Heart left ventricle (tissue), 13 donors: ENCODE measurements around the gene SPACA1.

Source experiments
- POLR2A ChIP-seq, 2 donors: fragments of 450-650 bp; IDR thresholded peaks; one replicate each; pipeline ENCODE4 v1.6.1; 2017; ENCODE audit warnings: antibody characterized with exemption in 2 of 2, mild to moderate bottlenecking in 2 of 2, moderate library complexity in 2 of 2
- TF ChIP-seq, protein P1 (sequence below), 12 donors: fragments of 200-600 bp; sonication (generic) in 4 of 12; IDR thresholded peaks; one replicate each; pipeline versions ENCODE4 v1.5.0 to v1.8.0; 2018 to 2022; ENCODE audit warnings: antibody characterized with exemption in 12 of 12, mild to moderate bottlenecking in 5 of 12
- donor health status: ischemic (EF 13 %, LVEDD 7.1; RV severe dilation, severe dysfunction).
- donor health status: DM: no; HTN: yes; CAD: no.
- donor health status: DM: no; HTN: no; CAD: no.
- donor health status: ischemic (EF 25% LVEDD 6.9; RV normal size, moderate dysfunction).
- donor health status: ischemic (EF 25% LVEDD 5.7; RV mildly dilated, moderate dysfunction).
- donor health status: ischemic (EF 35%, LVEDD 5.7; RV mildly dilated, moderate dysfunction).
- donor health status: nonischemic (EF 11% LVEDD 7.7; RV severe dilation, severe dysfunction).
- donor health status: DM: yes; HTN: yes; CAD: no.
- donor health status: PGD.
- donor health status: ischemic (EF 29% LVEDD 5.4; RV normal size, mild dysfunction).
- donor health status: nonischemic (EF 23%, LVEDD 6.1; RV moderate dilation, normal function).

DNA sequence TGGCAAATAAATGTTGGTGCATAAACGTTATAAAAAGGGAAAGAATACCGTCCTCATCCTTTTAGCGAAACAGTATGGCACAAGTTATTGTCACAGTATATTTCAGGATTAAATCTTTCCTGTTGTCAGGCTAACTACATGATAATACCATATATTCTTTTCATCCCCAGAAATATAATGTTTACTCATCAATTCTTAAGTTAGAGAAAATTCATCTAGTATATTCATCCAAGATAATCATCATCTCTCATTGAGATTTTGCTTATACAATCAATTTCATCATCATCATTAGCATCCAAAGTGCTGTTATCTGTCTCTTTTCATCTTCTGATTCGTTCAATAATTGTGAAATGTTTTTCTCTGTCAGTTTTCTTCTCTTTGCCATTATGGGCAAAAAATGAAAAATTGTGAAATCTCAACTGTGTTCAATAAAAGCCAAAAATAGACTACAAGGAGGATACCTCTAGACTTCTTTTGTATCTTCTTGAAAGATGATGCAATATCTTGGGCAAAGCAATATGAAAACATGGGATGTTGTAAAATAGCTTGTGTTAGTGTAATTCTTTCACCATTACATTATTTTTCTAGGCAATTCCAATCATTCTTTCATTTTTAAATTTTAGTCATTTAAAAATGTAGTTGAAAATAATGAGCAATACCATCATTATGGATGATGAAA is 2.6 kb downstream of the SPACA1 start:
- TF ChIP-seq, protein P1, sequence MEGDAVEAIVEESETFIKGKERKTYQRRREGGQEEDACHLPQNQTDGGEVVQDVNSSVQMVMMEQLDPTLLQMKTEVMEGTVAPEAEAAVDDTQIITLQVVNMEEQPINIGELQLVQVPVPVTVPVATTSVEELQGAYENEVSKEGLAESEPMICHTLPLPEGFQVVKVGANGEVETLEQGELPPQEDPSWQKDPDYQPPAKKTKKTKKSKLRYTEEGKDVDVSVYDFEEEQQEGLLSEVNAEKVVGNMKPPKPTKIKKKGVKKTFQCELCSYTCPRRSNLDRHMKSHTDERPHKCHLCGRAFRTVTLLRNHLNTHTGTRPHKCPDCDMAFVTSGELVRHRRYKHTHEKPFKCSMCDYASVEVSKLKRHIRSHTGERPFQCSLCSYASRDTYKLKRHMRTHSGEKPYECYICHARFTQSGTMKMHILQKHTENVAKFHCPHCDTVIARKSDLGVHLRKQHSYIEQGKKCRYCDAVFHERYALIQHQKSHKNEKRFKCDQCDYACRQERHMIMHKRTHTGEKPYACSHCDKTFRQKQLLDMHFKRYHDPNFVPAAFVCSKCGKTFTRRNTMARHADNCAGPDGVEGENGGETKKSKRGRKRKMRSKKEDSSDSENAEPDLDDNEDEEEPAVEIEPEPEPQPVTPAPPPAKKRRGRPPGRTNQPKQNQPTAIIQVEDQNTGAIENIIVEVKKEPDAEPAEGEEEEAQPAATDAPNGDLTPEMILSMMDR (IDR thresholded peaks at IDR 0.05): no peak
- no peak for TF ChIP-seq POLR2A (IDR thresholded peaks at IDR 0.05)
